Lower leg skin (tissue), 3 donors: Measurements from ENCODE around the gene PIP5KL1.

Source experiments
- POLR2A ChIP-seq, 2 donors: fragments of 450-650 bp; IDR thresholded peaks; one replicate each; pipeline ENCODE4 v1.6.1; 2016 to 2017; ENCODE audit warnings: antibody characterized with exemption in 2 of 2, mild to moderate bottlenecking in 1 of 2, moderate library complexity in 1 of 2
- TF ChIP-seq, protein P1 (sequence below), 3 donors: fragments of 450-650 bp; IDR thresholded peaks; one replicate each; pipeline ENCODE4 v1.5.1; 2016; ENCODE audit warnings: antibody characterized with exemption in 3 of 3, mild to moderate bottlenecking in 3 of 3, moderate library complexity in 2 of 3

- TF ChIP-seq, protein P1, sequence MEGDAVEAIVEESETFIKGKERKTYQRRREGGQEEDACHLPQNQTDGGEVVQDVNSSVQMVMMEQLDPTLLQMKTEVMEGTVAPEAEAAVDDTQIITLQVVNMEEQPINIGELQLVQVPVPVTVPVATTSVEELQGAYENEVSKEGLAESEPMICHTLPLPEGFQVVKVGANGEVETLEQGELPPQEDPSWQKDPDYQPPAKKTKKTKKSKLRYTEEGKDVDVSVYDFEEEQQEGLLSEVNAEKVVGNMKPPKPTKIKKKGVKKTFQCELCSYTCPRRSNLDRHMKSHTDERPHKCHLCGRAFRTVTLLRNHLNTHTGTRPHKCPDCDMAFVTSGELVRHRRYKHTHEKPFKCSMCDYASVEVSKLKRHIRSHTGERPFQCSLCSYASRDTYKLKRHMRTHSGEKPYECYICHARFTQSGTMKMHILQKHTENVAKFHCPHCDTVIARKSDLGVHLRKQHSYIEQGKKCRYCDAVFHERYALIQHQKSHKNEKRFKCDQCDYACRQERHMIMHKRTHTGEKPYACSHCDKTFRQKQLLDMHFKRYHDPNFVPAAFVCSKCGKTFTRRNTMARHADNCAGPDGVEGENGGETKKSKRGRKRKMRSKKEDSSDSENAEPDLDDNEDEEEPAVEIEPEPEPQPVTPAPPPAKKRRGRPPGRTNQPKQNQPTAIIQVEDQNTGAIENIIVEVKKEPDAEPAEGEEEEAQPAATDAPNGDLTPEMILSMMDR (IDR thresholded peaks at IDR 0.05), result no peak
- no peak for TF ChIP-seq POLR2A (IDR thresholded peaks at IDR 0.05)
Observed at GRCh38 chr9:127971357-127972235, 41.0 kb upstream of the PIP5KL1 start.
